Esophagus muscularis mucosa (tissue), 3 donors: Measurements from ENCODE around the gene DTNBP1.

Experiments
- POLR2A ChIP-seq: fragments of 450-650 bp; IDR thresholded peaks from one replicate; pipeline ENCODE4 v1.6.1; 2017; ENCODE audit warnings: antibody characterized with exemption, moderate library complexity, mild to moderate bottlenecking, low read depth
- TF ChIP-seq, protein P1 (sequence below), 3 experiments: fragments of 200-600 bp in 2 of 3; fragments of 450-650 bp in 1 of 3; sonication (generic) in 2 of 3; IDR thresholded peaks; one replicate each; pipeline ENCODE4 v1.5.1; 2017 to 2019; ENCODE audit warnings: antibody characterized with exemption in 3 of 3, mild to moderate bottlenecking in 2 of 3, moderate library complexity in 1 of 3

- TF ChIP-seq, protein P1, sequence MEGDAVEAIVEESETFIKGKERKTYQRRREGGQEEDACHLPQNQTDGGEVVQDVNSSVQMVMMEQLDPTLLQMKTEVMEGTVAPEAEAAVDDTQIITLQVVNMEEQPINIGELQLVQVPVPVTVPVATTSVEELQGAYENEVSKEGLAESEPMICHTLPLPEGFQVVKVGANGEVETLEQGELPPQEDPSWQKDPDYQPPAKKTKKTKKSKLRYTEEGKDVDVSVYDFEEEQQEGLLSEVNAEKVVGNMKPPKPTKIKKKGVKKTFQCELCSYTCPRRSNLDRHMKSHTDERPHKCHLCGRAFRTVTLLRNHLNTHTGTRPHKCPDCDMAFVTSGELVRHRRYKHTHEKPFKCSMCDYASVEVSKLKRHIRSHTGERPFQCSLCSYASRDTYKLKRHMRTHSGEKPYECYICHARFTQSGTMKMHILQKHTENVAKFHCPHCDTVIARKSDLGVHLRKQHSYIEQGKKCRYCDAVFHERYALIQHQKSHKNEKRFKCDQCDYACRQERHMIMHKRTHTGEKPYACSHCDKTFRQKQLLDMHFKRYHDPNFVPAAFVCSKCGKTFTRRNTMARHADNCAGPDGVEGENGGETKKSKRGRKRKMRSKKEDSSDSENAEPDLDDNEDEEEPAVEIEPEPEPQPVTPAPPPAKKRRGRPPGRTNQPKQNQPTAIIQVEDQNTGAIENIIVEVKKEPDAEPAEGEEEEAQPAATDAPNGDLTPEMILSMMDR (IDR thresholded peaks at IDR 0.05): no peak
- TF ChIP-seq POLR2A: no peak
Measured at GRCh38 chr6:15501826-15502445, 160.9 kb downstream of the DTNBP1 start.
